ENCODE data around the gene TYK2. TPM values are rescaled to one million over a fixed set of nuclear protein-coding genes. Genes with fewer than 3 reads are reported as not detected.
A peak's percentile ranks its signal among the peaks of the same experiment; 100 is the strongest.

Gene TYK2
- total and polyA plus RNA-seq, 2 experiments from 2014 or later: 63.6 to 94.3 TPM

DNA sequence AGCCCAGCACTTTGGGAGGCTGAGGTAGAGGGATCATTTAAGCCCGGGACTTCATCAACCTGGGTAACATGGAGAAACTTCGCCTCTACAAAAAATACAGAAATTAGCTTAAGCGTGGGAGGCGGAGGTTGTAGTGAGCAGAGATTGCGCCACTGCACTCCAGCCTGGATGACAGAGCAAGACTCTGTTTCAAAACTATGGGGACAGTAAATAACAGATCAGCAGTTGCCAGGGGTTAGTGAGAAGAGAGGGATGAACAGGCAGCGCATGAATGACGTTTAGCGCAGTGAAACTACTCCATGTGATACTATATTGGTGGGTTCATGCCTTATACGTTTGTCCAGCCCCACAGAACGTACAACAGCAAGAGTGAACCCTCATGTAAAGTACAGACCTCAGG lies 33.9 kb downstream of the TYK2 start:
- 78% methylated on average over 10 of the region's 10 CpGs for WGBS (ENCODE audit: low lambda C conversion rate, missing lambda C conversion rate)
- Histone ChIP-seq H3K36me3 (replicated peaks; ENCODE audit: insufficient read depth, low read depth) (no peaks in the 10 kb centered on the region), H3K4me2 (no peak overlapping the region), H3K4me1 (ENCODE audit: insufficient read depth) (no peaks in the 10 kb centered on the region), H3K27ac (peak overlapping the region; percentile 52), H3K27me3 (no peaks in the 10 kb centered on the region), H3K9me2 (replicated peaks; ENCODE audit: insufficient read depth) (no peaks in the 10 kb centered on the region), H2AFZ (no peak overlapping the region), H4K20me1 (ENCODE audit: insufficient read depth, poor library complexity, severe bottlenecking) (no peaks in the 10 kb centered on the region), H3K9me3 (ENCODE audit: low read depth) (no peaks in the 10 kb centered on the region), H3K79me2 (no peaks in the 10 kb centered on the region), H3K4me3 (no peak overlapping the region)
- TF ChIP-seq EZH2phosphoT487 (IDR thresholded peaks at IDR 0.05; ENCODE audit: low read depth, severe bottlenecking, unreplicated experiment) (no peak), CTCF (IDR thresholded peaks at IDR 0.05; ENCODE audit: poor library complexity) (no peak), EZH2 (IDR thresholded peaks at IDR 0.05; ENCODE audit: borderline replicate concordance) (no peak)
- DNase-seq (ENCODE audit: low spot score): no peak

- no peak overlapping the region for H3K4me2 ChIP-seq
- H4K20me1 ChIP-seq (ENCODE audit: insufficient read depth, poor library complexity, severe bottlenecking): no peaks in the 10 kb centered on the region
- no peaks in the 10 kb centered on the region for H3K36me3 ChIP-seq (replicated peaks; ENCODE audit: insufficient read depth, low read depth)
- no peak overlapping the region for H2AFZ ChIP-seq
- H3K9me2 ChIP-seq (replicated peaks; ENCODE audit: insufficient read depth): no peaks in the 10 kb centered on the region
- TF ChIP-seq EZH2phosphoT487 (IDR thresholded peaks at IDR 0.05; ENCODE audit: low read depth, severe bottlenecking, unreplicated experiment): no peak
- no peak for TF ChIP-seq EZH2 (IDR thresholded peaks at IDR 0.05; ENCODE audit: borderline replicate concordance)
- TF ChIP-seq CTCF (IDR thresholded peaks at IDR 0.05; ENCODE audit: poor library complexity): no peak
- H3K9me3 ChIP-seq (ENCODE audit: low read depth): no peaks in the 10 kb centered on the region
- H3K27ac ChIP-seq: no peak overlapping the region
- H3K4me3 ChIP-seq: no peak overlapping the region
- DNase-seq (ENCODE audit: low spot score): no peak
- no peaks in the 10 kb centered on the region for H3K79me2 ChIP-seq
- H3K4me1 ChIP-seq (ENCODE audit: insufficient read depth): no peaks in the 10 kb centered on the region
- 89% methylated on average over 10 of the region's 10 CpGs for WGBS (ENCODE audit: low lambda C conversion rate, missing lambda C conversion rate)
- no peaks in the 10 kb centered on the region for H3K27me3 ChIP-seq
Observed at GRCh38 chr19:10344780-10345179, 35.6 kb downstream of the TYK2 start.

GRCh38 chr19:10343495-10343894 lies 36.9 kb downstream of the TYK2 start:
- no peaks in the 10 kb centered on the region for H3K9me2 ChIP-seq (replicated peaks; ENCODE audit: insufficient read depth)
- no peaks in the 10 kb centered on the region for H3K4me1 ChIP-seq (ENCODE audit: insufficient read depth)
- 90% methylated on average over 2 of the region's 2 CpGs for WGBS (ENCODE audit: low lambda C conversion rate, missing lambda C conversion rate)
- H3K9me3 ChIP-seq (ENCODE audit: low read depth): no peaks in the 10 kb centered on the region
- no peak overlapping the region for H3K27ac ChIP-seq
- no peak for TF ChIP-seq EZH2phosphoT487 (IDR thresholded peaks at IDR 0.05; ENCODE audit: low read depth, severe bottlenecking, unreplicated experiment)
- TF ChIP-seq EZH2 (IDR thresholded peaks at IDR 0.05; ENCODE audit: borderline replicate concordance): no peak
- TF ChIP-seq CTCF (IDR thresholded peaks at IDR 0.05; ENCODE audit: poor library complexity): no peak
- no peaks in the 10 kb centered on the region for H3K36me3 ChIP-seq (replicated peaks; ENCODE audit: insufficient read depth, low read depth)
- H3K4me3 ChIP-seq: no peak overlapping the region
- no peak overlapping the region for H2AFZ ChIP-seq
- H3K27me3 ChIP-seq: no peaks in the 10 kb centered on the region
- H3K4me2 ChIP-seq: no peak overlapping the region
- H4K20me1 ChIP-seq (ENCODE audit: insufficient read depth, poor library complexity, severe bottlenecking): no peaks in the 10 kb centered on the region
- no peaks in the 10 kb centered on the region for H3K79me2 ChIP-seq
- DNase-seq (ENCODE audit: low spot score): no peak

DNA sequence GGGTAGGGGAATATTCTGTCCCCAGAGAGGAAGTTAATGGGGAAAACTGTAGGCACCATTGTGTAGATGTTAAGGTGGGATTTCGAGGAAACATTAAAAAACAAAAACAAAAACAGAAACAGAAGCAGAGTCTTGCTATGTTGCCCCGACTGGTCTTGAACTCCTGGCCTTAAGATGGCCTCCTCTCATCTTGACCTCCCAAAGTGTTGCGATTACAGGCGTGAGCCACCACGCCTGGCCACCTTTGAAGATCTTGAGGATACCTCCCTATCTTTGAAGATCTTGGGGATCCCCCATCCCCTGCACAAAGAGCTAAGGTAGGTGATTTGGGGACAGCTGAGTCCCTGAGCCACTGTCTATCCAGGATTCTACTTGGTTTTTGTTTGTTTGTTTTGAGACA lies 40.4 kb downstream of the TYK2 start:
- H3K9me2 ChIP-seq (replicated peaks; ENCODE audit: insufficient read depth): no peaks in the 10 kb centered on the region
- H3K4me3 ChIP-seq: no peak overlapping the region
- no peaks in the 10 kb centered on the region for H4K20me1 ChIP-seq (ENCODE audit: insufficient read depth, poor library complexity, severe bottlenecking)
- no peak overlapping the region for H3K27ac ChIP-seq
- 92% methylated on average over 5 of the region's 5 CpGs for WGBS (ENCODE audit: low lambda C conversion rate, missing lambda C conversion rate)
- no peaks in the 10 kb centered on the region for H3K36me3 ChIP-seq (replicated peaks; ENCODE audit: insufficient read depth, low read depth)
- H3K79me2 ChIP-seq: no peaks in the 10 kb centered on the region
- TF ChIP-seq EZH2 (IDR thresholded peaks at IDR 0.05; ENCODE audit: borderline replicate concordance): no peak
- no peak for TF ChIP-seq EZH2phosphoT487 (IDR thresholded peaks at IDR 0.05; ENCODE audit: low read depth, severe bottlenecking, unreplicated experiment)
- no peak for TF ChIP-seq CTCF (IDR thresholded peaks at IDR 0.05; ENCODE audit: poor library complexity)
- no peaks in the 10 kb centered on the region for H3K4me1 ChIP-seq (ENCODE audit: insufficient read depth)
- H3K9me3 ChIP-seq (ENCODE audit: low read depth): no peaks in the 10 kb centered on the region
- no peak overlapping the region for H3K4me2 ChIP-seq
- no peak overlapping the region for H2AFZ ChIP-seq
- H3K27me3 ChIP-seq: no peaks in the 10 kb centered on the region
- no peak for DNase-seq (ENCODE audit: low spot score)

All from hepatocyte (in vitro differentiated cells).